GM13976 (cell line): Measurements from ENCODE around the gene AUP1.
"Not testable (repeated sequence)": the region's sequence is repeated elsewhere in the genome, so short reads cannot be mapped to it uniquely, and the experiment has no call there.

ENCODE experiments used
- DNase-seq: peaks from one replicate; pipeline ENCODE4 v3.0.0; 2012; ENCODE audit warnings: low spot score
- in situ Hi-C: fragments of 300-500 bp; cut with MboI; formaldehyde crosslinking; loops from one replicate; pipeline ENCODE4 v1.12.0; 2022; ENCODE audit warnings: low sequenced_read_pairs, mixed read lengths, inconsistent platforms; ENCODE audit not compliant: unreplicated experiment
- TF ChIP-seq, protein P1 (sequence below): IDR thresholded peaks from 2 replicates; pipeline ENCODE4 v1.5.1; 2012; ENCODE audit warnings: borderline replicate concordance, mild to moderate bottlenecking; ENCODE audit not compliant: insufficient read depth; ENCODE audit errors: extremely low read depth, missing control alignments, control extremely low read depth

AUP1 gene

DNA sequence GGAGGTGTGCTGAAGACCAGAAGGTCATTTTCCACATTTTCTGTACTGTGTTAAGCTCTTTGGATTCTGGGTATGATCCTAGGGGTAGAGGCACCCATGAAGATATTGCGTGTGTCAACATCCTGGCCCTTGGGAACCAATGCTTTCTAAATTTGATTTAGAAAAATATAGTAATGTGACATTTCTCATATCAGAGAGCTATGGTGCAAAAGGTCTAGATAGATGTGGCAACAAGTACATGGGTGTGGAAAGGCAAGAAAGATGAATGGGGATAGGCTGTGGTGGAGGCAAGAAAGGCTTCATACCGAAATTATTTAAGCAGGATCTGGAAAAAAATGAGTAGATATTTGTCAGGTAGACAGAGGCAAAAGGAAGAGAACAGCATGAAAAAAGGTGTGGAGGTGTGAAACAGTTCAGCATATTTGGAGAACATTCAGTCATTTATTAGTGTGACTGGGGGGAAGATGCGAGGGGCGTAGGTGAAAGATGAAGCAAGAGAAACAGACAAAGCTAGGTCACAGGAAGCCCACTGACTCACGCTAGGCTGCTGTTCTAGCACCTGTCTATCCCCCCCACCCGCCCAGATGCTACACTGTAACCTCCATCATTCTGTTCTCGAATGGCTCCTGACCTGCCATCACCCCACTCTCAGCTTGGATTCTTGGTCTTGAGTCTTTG, 36.7 kb upstream of the AUP1 start:
- TF ChIP-seq, protein P1, sequence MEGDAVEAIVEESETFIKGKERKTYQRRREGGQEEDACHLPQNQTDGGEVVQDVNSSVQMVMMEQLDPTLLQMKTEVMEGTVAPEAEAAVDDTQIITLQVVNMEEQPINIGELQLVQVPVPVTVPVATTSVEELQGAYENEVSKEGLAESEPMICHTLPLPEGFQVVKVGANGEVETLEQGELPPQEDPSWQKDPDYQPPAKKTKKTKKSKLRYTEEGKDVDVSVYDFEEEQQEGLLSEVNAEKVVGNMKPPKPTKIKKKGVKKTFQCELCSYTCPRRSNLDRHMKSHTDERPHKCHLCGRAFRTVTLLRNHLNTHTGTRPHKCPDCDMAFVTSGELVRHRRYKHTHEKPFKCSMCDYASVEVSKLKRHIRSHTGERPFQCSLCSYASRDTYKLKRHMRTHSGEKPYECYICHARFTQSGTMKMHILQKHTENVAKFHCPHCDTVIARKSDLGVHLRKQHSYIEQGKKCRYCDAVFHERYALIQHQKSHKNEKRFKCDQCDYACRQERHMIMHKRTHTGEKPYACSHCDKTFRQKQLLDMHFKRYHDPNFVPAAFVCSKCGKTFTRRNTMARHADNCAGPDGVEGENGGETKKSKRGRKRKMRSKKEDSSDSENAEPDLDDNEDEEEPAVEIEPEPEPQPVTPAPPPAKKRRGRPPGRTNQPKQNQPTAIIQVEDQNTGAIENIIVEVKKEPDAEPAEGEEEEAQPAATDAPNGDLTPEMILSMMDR, result no peak
- no peak for DNase-seq
- in situ Hi-C loops, result no loop called here

DNA sequence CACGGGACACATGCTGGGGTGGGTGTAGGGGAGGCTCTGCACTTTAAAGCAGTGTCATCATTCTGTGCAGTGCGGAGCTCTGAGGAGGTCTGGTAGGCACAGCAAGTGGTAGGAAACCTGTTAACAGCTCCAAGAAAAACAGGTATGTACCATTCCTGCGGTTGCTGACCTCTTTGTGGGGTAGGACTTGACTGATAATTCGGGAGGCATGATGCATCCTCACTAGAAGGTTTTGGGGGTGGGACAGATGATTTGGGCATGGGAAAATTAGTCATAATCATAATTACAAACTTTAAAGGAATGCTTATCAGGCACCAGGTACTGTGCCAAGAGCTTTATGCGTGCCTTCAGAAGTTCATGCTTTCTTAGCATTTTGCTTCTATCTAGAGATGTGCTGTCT, 34.7 kb upstream of the AUP1 start:
- in situ Hi-C loops, result no loop called here
- no peak for DNase-seq
- TF ChIP-seq, protein P1, result no peak

DNA sequence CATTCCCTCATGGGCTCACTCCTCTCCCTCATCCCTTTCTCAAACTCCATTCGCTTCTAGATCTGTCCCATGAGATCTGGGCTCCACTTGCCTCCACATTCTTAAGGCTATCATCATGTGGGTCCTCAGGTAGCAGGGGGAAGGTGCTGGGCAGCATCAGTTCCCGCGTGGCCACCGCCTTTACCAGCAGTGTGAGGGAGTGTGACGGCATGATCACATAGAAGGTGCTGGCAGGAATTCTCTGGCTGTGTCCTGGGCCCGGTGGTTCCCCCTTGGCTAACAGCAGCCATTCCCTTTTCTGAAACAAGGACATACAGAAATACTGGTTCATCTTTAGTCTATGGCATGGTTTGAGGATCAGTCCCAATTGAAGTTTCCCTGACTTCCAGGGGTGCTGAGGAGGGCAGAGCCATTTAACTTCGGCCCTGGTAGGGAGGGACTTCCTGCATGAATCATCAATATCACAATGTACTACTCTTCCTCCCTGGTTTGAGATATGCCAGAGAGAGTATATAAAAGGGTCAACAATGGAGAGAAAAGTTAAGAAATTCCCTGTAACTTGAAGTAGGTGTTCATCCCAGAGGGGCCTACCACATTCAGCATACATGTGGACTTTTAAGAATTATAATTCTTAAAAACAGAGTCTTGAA, 32.7 kb upstream of the AUP1 start:
- DNase-seq, result no peak
- in situ Hi-C loops, result no loop called here

DNA sequence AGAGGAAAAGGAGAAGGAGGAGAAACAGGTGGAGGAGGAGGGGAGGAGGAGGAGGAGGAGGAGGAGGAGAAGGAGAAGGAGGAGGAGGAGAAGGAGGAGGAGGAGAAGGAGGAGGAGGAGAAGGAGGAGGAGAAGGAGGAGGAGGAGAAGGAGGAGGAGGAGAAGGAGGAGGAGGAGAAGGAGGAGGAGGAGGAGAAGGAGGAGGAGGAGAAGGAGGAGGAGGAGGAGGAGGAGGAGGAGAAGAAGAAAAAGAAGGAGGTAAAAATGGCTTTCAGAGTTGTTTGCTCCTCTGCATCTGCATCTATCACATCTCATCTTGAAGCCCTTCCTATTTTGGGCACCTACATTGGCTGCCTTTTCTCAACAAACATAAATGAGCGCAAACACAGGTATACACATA, 31.5 kb upstream of the AUP1 start:
- DNase-seq, in situ Hi-C loops: not testable (repeated sequence)

More for the DNA sequence above, 32.7 kb upstream of the AUP1 start:
- TF ChIP-seq, protein P1, result no peak

DNA sequence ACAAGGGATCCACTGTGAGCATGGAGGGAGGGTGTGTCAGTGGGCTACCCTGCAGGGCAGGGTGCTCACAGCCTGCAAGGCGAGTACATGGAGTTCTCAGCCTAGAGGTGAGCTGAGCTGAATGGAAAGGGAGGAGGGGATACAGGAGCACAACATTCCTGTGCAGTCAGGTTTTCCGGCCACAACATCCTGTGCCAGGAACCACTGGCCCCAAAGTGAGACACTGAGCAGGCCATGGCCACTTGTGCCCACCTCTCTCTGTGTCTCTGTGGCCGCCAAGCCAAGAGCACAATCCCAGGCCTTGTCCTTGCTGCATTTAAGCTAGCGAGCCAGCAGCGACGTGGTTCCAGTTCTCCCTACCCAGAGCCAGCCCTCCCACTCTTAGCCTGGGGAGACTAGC, 31.1 kb upstream of the AUP1 start:
- no peak for DNase-seq
- TF ChIP-seq, protein P1, result no peak
- in situ Hi-C loops, result no loop called here

DNA sequence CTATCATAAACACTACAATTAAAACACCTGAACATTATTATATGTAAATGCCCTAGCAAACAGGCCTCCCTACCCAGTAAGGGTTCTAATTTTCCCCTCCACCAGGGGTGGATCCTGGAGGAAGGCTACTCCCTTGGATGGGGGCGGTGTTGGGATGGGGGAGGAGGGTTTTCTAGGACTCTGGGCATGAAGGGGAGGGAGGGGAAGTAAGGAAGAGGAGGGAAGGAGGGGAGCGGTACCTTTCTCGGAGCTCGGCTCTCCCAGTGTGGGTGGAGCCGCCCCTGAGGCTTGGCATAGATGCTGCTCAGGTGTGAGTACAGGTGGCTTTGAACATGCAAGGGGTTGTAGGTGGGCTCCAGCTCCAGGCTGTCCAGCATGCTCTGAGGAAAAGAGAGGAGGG, 30.4 kb upstream of the AUP1 start:
- no peak for DNase-seq
- TF ChIP-seq, protein P1, result no peak
- in situ Hi-C loops, result no loop called here
